Measurements from ENCODE around the gene CXCL3. TPM values are rescaled to one million over a fixed set of nuclear protein-coding genes. Genes with fewer than 3 reads are reported as not detected.
"Not testable (repeated sequence)": the region's sequence is repeated elsewhere in the genome, so short reads cannot be mapped to it uniquely, and the experiment has no call there.

CXCL3 gene
- total RNA-seq, 1 donor from 2014 or later = 1.4 TPM

DNA sequence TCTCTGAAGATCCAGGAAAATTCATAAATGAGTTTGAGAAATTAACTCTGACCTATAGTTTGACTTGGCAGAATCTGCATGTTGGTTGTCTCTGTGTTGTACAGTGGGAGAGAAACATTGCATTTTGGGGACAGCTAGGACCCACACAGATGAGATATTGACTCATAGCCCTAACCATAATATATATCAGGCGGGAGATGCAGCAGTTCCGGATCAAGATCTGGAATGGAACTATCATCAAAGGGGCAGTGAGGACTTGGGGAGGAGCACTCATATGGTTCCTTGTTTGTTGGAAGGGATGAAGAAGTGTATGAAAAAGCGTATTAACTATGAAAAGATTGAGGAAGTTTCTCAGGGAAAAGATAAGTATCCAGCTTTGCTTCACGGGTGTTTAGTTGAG lies 46.5 kb upstream of the CXCL3 start:
- no peak overlapping the region for H3K4me3 Mint-ChIP-seq (ENCODE audit: unreplicated experiment)

DNA sequence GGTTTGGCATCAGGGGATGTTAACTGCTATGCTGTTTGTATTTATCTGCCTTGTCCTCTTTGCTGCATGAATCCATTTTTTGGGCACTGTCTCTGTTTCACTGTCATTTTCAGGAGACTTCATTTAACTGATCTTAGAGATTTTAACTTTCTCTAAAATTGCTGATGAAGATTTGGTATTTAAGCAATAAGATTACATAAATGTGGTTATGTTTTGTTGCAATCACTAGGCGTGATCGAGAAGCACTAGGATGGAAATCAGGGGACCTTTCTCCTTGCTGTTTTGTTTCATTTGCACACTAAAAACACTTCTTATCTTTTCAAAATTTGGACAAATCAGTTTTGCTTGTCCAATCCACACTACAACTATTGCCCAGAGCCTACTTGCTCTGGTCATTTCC lies 45.1 kb upstream of the CXCL3 start:
- FAIRE-seq (no peak), DNase-seq (ENCODE audit: low read depth) (no peak)
- H3K9ac ChIP-seq (ENCODE audit: low read length) = no peak overlapping the region
- no peak overlapping the region for H2AFZ ChIP-seq (ENCODE audit: low read depth, low read length)
- Mint-ChIP-seq H3K4me3 (ENCODE audit: unreplicated experiment) (no peak overlapping the region), H3K27ac (ENCODE audit: unreplicated experiment) (no peak overlapping the region), H3K4me1 (ENCODE audit: low read depth, unreplicated experiment) (no peaks in the 10 kb centered on the region), H3K27me3 (ENCODE audit: low read depth, unreplicated experiment) (peaks cover 3% of the 10 kb centered on the region), H3K9me3 (ENCODE audit: unreplicated experiment) (no peaks in the 10 kb centered on the region), H3K36me3 (ENCODE audit: low read depth, unreplicated experiment) (no peaks in the 10 kb centered on the region)
- no peaks in the 10 kb centered on the region for H3K27me3 ChIP-seq (ENCODE audit: insufficient read depth, low read length)
- H3K36me3 ChIP-seq (ENCODE audit: insufficient read depth, low read length) = no peaks in the 10 kb centered on the region
- H3K4me3 ChIP-seq (ENCODE audit: insufficient read depth, low read depth, low read length) = no peak overlapping the region
- H4K20me1 ChIP-seq (ENCODE audit: insufficient read depth, low read length) = no peaks in the 10 kb centered on the region
- TF ChIP-seq, protein P1, sequence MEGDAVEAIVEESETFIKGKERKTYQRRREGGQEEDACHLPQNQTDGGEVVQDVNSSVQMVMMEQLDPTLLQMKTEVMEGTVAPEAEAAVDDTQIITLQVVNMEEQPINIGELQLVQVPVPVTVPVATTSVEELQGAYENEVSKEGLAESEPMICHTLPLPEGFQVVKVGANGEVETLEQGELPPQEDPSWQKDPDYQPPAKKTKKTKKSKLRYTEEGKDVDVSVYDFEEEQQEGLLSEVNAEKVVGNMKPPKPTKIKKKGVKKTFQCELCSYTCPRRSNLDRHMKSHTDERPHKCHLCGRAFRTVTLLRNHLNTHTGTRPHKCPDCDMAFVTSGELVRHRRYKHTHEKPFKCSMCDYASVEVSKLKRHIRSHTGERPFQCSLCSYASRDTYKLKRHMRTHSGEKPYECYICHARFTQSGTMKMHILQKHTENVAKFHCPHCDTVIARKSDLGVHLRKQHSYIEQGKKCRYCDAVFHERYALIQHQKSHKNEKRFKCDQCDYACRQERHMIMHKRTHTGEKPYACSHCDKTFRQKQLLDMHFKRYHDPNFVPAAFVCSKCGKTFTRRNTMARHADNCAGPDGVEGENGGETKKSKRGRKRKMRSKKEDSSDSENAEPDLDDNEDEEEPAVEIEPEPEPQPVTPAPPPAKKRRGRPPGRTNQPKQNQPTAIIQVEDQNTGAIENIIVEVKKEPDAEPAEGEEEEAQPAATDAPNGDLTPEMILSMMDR (IDR thresholded peaks at IDR 0.05; ENCODE audit: insufficient read depth, low read depth, low read length) = no peak
- TF ChIP-seq EZH2 (IDR thresholded peaks at IDR 0.05; ENCODE audit: insufficient read depth, low read length) = no peak
- no peak overlapping the region for H3K27ac ChIP-seq (ENCODE audit: low read depth, low read length)
- no peaks in the 10 kb centered on the region for H3K9me3 ChIP-seq (ENCODE audit: insufficient read depth, low read depth, low read length)
- no peak overlapping the region for H3K4me2 ChIP-seq (ENCODE audit: low read length)
- H3K4me1 ChIP-seq (ENCODE audit: insufficient read depth, low read length) = no peaks in the 10 kb centered on the region
- H3K79me2 ChIP-seq (ENCODE audit: insufficient read depth, low read length) = no peaks in the 10 kb centered on the region

More for the DNA sequence above, 46.5 kb upstream of the CXCL3 start:
- Histone ChIP-seq H2AFZ (ENCODE audit: low read depth, low read length) (no peak overlapping the region), H3K27me3 (ENCODE audit: insufficient read depth, low read length) (no peaks in the 10 kb centered on the region), H3K79me2 (ENCODE audit: insufficient read depth, low read length) (no peaks in the 10 kb centered on the region), H3K36me3 (ENCODE audit: insufficient read depth, low read length) (no peaks in the 10 kb centered on the region), H3K9ac (ENCODE audit: low read length) (no peak overlapping the region), H3K4me3 (ENCODE audit: insufficient read depth, low read depth, low read length) (no peak overlapping the region), H3K4me2 (ENCODE audit: low read length) (no peak overlapping the region), H3K9me3 (ENCODE audit: insufficient read depth, low read depth, low read length) (no peaks in the 10 kb centered on the region), H4K20me1 (ENCODE audit: insufficient read depth, low read length) (no peaks in the 10 kb centered on the region), H3K27ac (ENCODE audit: low read depth, low read length) (no peak overlapping the region), H3K4me1 (ENCODE audit: insufficient read depth, low read length) (no peaks in the 10 kb centered on the region)
- Mint-ChIP-seq H3K9me3 (ENCODE audit: unreplicated experiment) (no peaks in the 10 kb centered on the region), H3K27ac (ENCODE audit: unreplicated experiment) (no peak overlapping the region), H3K36me3 (ENCODE audit: low read depth, unreplicated experiment) (no peaks in the 10 kb centered on the region), H3K27me3 (ENCODE audit: low read depth, unreplicated experiment) (peaks cover 3% of the 10 kb centered on the region), H3K4me1 (ENCODE audit: low read depth, unreplicated experiment) (no peaks in the 10 kb centered on the region)
- TF ChIP-seq, protein P1 (IDR thresholded peaks at IDR 0.05; ENCODE audit: insufficient read depth, low read depth, low read length) = no peak
- no peak for TF ChIP-seq EZH2 (IDR thresholded peaks at IDR 0.05; ENCODE audit: insufficient read depth, low read length)
- DNase-seq (ENCODE audit: low read depth) (no peak), FAIRE-seq (no peak)

DNA sequence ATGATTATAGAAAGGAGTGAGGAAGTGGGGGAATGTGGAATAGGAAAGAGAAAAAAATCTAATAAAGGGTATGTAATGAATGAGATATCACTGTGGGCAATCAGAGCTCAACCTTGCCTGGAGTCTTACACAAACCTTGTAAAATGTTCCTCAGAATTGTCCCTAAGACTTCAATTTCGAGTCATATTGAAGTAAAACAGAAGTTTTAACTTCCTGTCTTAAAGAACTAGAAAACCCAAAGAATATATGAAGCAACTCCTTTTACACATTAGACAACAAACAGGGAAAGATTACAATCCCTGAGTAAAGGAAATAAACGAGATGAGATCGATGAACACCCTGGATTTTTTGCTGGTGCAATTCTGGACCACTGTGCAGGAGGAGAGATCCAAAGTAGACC lies 42.5 kb upstream of the CXCL3 start:
- Mint-ChIP-seq H3K27ac (ENCODE audit: unreplicated experiment) (no peak overlapping the region), H3K4me3 (ENCODE audit: unreplicated experiment) (no peak overlapping the region), H3K4me1 (ENCODE audit: low read depth, unreplicated experiment) (no peaks in the 10 kb centered on the region), H3K27me3 (ENCODE audit: low read depth, unreplicated experiment) (peaks cover 3% of the 10 kb centered on the region), H3K9me3 (ENCODE audit: unreplicated experiment) (no peaks in the 10 kb centered on the region), H3K36me3 (ENCODE audit: low read depth, unreplicated experiment) (no peaks in the 10 kb centered on the region)
- Histone ChIP-seq H3K79me2 (ENCODE audit: insufficient read depth, low read length) (no peaks in the 10 kb centered on the region), H3K4me2 (ENCODE audit: low read length) (no peak overlapping the region), H3K36me3 (ENCODE audit: insufficient read depth, low read length) (no peaks in the 10 kb centered on the region), H2AFZ (ENCODE audit: low read depth, low read length) (no peak overlapping the region), H3K9me3 (ENCODE audit: insufficient read depth, low read depth, low read length) (no peaks in the 10 kb centered on the region), H3K4me3 (ENCODE audit: insufficient read depth, low read depth, low read length) (no peak overlapping the region), H3K4me1 (ENCODE audit: insufficient read depth, low read length) (no peaks in the 10 kb centered on the region), H3K27me3 (ENCODE audit: insufficient read depth, low read length) (no peaks in the 10 kb centered on the region), H3K9ac (ENCODE audit: low read length) (no peak overlapping the region), H3K27ac (ENCODE audit: low read depth, low read length) (no peak overlapping the region), H4K20me1 (ENCODE audit: insufficient read depth, low read length) (no peaks in the 10 kb centered on the region)
- DNase-seq (ENCODE audit: low read depth) (no peak), FAIRE-seq (no peak)
- no peak for TF ChIP-seq EZH2 (IDR thresholded peaks at IDR 0.05; ENCODE audit: insufficient read depth, low read length)
- TF ChIP-seq, protein P1 (IDR thresholded peaks at IDR 0.05; ENCODE audit: insufficient read depth, low read depth, low read length) = no peak

DNA sequence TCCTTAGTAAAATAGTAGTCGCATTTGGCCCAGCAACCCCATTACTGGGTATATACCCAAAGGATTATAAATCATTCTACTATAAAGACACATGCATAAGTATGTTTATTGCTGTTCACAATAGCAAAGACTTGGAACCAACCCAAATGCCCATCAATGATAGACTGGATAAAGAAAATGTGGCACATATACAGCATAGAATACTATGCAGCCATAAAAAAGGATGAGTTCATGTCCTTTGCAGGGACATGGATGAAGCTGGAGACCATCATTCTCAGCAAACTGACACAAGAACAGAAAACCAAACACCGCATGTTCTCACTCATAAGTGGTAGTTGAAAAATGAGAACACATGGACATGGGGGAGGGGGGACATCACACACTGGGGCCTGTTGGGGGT lies 41.9 kb upstream of the CXCL3 start:
- not testable (repeated sequence) for H3K27ac Mint-ChIP-seq (ENCODE audit: unreplicated experiment); H3K36me3 ChIP-seq (ENCODE audit: insufficient read depth, low read length); FAIRE-seq; DNase-seq (ENCODE audit: low read depth); H3K36me3 Mint-ChIP-seq (ENCODE audit: low read depth, unreplicated experiment); H3K9me3 Mint-ChIP-seq (ENCODE audit: unreplicated experiment); H3K4me3 Mint-ChIP-seq (ENCODE audit: unreplicated experiment); H3K4me1 ChIP-seq (ENCODE audit: insufficient read depth, low read length); H4K20me1 ChIP-seq (ENCODE audit: insufficient read depth, low read length); H3K27ac ChIP-seq (ENCODE audit: low read depth, low read length); H2AFZ ChIP-seq (ENCODE audit: low read depth, low read length); H3K4me1 Mint-ChIP-seq (ENCODE audit: low read depth, unreplicated experiment); H3K9me3 ChIP-seq (ENCODE audit: insufficient read depth, low read depth, low read length); H3K9ac ChIP-seq (ENCODE audit: low read length); H3K27me3 ChIP-seq (ENCODE audit: insufficient read depth, low read length); H3K79me2 ChIP-seq (ENCODE audit: insufficient read depth, low read length); H3K27me3 Mint-ChIP-seq (ENCODE audit: low read depth, unreplicated experiment); H3K4me3 ChIP-seq (ENCODE audit: insufficient read depth, low read depth, low read length); H3K4me2 ChIP-seq (ENCODE audit: low read length)

Measured in astrocyte (in vitro differentiated cells and primary cell).